Posterior cingulate gyrus (tissue), 11 donors: ENCODE data around the gene HS3ST6.
"Not testable (repeated sequence)": the region's sequence is repeated elsewhere in the genome, so short reads cannot be mapped to it uniquely, and the experiment has no call there.

Source experiments
- DNase-seq, 10 donors: peaks; one replicate each; pipeline versions ENCODE4 v3.0.0 to v3.0.0-alpha.2; 2020 to 2021; ENCODE audit warnings: mixed read lengths in 3 of 10
- intact Hi-C: fragments of 100-400 bp; cut with DNase I; formaldehyde crosslinking; loops from one replicate; pipeline ENCODE4 v1.15.1; 2023

Gene HS3ST6

DNA sequence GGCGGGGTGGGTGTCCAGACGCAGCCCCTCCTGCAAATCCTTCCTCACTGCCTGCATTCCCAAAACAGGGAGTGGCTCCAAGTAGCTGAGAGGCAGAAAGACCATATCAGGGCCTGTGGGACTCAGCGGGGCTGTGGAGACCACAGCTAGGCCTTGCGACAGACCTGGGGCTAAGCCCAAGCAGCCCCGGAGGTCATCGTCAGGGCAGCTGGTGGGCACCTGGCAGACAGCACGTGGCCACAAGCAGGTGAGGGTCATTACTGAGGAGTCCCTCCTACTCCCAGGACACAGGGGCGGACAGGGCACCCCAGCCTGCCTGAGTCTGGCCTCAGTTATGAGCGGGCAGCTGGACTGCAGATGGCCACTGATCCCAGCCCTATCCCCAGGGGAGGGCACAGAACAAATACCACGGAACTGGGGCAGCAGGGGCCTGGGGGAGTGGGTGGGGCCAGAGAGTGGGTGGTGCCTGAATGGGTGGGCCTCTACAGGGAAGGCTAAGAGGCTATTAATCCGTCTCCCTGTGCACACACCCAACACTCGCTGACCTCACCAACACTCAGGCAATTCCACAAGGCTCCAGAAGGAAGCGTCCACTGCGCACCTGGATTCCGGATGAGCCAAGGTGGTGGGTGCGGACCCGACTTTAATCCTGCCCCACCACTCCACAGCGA, 8.5 kb downstream of the HS3ST6 start:
- no peak for DNase-seq
- intact Hi-C loops, result no loop called here

- DNase-seq, result no peak
- intact Hi-C loops, result no loop called here
Observed at GRCh38 chr16:1908983-1909382, 9.2 kb downstream of the HS3ST6 start.

GRCh38 chr16:1908184-1908583, 10.0 kb downstream of the HS3ST6 start:
- intact Hi-C loops, result no loop called here
- DNase-seq, result no peak

GRCh38 chr16:1907226-1907860, 10.9 kb downstream of the HS3ST6 start:
- no peak for DNase-seq
- intact Hi-C loops, result no loop called here

DNA sequence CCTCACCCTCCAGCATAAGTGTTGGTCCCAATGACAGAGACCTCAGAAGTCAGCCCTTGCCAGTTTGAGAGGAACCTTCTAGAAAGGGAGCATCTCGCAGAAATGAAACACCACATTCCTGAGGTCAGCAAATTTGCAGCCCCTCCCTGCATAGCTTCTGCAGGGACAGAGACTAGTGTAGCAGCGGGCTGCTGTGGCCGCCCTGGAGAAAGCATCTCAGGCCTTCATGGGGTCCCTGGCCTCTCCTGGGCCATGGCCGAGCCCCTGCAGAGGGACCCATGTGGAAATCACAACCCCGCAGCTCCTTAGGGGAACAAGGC, 11.4 kb downstream of the HS3ST6 start:
- intact Hi-C loops, result no loop called here
- DNase-seq, result no peak

DNA sequence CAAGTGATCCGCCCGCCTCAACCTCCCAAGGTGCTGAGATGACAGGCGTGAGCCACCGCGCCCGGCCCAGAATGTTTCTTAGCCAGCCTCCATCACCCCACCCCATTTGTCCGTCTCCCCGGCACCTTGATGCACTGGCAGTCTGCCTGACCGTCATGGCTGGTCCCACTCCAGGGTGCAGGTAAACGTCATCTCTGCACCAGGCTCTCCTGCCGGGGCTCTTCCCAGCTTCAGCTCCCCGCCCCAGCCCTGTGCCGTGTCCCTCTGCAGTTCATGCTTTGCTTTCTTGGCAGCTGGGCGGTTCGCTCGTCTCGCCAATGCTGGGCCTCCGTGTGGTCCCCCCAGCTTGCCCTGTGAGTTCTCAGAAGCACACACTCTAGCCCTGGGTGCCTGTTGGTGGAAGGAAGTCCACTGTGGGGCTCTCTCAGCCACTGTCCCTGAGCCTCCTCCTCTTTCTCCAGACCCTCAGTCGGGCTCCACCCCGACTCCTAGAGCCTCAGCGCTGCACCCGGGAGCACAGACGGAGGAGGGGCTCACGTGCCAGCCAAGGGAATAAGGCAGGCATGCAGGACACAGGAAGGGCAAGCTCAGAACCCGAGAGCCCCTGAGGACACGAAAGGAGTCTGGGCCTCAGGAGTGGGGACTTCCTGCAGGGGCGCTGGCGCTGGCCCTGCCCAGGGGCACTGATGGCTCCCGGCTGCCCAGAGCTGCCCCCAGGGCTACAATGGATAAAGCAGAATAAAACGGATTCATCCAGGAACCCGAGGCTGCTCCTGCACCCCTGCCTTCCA, 12.0 kb downstream of the HS3ST6 start:
- intact Hi-C loops, result no loop called here
- DNase-seq, result no peak

- intact Hi-C loops, result no loop called here
- no peak for DNase-seq
Observed at GRCh38 chr16:1903845-1904840, 14.1 kb downstream of the HS3ST6 start.

DNA sequence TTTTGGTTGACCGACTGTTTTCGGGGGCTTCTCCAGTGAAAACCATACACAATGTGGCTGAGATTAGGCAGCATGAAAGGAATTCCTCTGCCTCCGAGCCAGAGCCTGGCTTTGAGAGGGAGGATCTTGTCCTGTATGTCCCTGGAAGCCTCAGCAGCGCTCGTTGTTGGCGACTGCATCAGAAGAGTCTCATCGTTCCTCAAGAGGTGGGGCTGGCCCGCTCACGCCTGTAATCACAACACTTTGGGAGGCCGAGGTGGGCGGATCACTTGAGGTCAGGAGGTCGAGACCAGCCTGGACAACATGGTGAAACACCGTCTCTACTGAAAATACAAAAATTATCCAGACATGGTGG, 15.0 kb downstream of the HS3ST6 start:
- intact Hi-C loops, result no loop called here
- no peak for DNase-seq

GRCh38 chr16:1902547-1903219, 15.5 kb downstream of the HS3ST6 start:
- intact Hi-C loops, result no loop called here
- no peak for DNase-seq

DNA sequence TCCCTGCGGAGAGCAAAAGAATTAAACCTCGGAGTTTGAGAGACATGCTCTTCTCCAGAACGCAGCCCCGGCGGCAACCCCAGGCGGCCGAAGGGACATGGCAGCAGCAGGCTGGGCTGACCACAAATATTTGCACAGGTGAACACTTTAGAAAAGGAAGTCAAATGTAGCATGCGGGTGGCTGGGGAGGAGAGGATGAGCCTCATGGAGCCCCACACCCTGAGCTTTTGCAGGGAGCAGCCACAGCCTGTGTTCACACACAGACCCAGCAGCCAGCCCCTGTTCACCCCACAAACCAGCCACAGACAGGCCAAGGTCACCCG, 17.8 kb downstream of the HS3ST6 start:
- no peak for DNase-seq
- intact Hi-C loops, result no loop called here

DNA sequence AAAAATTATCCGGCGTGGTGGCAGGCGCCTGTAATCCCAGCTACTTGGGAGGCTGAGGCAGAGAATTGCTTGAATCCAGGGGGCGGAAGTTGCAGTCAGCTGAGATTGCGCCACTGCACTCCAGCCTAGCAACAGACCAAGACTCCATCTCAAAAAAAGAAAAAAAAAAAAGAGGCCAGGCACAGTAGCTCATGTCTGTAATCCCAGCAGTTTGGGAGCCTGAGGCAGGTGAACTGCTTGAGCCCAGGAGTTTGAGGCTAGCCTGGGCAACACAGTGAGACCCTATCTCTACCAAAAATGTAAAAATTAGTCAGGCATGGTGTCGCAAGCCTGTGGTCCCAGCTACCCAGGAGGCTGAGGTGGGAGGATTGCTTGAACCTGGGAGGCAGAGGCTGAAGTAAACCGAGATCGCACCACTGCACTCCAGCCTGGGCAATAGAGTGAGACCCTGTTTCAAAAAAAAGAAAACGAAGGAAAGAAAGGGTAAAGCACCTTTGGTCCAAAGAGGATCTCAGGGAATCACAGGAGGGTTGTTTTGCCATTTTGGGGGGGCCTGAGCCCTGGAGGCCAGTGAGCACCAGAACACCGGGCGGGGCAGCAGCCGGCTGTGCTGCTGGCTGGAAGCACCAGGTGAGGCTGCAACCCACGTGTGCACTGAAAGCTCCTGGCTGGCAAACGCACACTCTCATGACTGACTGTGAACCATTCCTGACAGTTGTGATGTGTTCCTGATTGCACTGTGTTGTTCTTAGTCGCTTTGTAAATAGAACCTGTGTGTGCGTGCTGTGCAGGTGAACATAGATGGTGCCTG, 18.4 kb downstream of the HS3ST6 start:
- no peak for DNase-seq
- intact Hi-C loops, result no loop called here

DNA sequence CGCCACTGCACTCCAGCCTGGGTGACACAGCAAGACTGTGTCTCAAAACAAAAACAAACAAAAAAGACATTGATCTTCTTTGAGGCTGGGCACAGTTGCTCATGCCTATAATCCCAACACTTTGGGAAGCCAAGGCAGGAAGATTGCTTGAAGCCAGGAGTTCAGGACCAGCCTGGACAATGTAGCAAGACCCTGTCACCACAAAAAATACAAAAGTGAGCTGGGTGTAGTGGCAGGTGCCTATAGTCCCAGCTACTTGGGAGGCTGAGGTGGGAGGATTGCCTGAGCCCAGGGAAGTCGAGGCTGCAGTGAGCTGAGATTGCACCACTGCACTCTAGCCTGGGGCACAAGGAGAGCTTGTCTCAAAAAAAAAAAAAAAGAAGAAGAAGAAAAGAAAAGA, 20.5 kb downstream of the HS3ST6 start:
- intact Hi-C loops, DNase-seq: not testable (repeated sequence)

DNA sequence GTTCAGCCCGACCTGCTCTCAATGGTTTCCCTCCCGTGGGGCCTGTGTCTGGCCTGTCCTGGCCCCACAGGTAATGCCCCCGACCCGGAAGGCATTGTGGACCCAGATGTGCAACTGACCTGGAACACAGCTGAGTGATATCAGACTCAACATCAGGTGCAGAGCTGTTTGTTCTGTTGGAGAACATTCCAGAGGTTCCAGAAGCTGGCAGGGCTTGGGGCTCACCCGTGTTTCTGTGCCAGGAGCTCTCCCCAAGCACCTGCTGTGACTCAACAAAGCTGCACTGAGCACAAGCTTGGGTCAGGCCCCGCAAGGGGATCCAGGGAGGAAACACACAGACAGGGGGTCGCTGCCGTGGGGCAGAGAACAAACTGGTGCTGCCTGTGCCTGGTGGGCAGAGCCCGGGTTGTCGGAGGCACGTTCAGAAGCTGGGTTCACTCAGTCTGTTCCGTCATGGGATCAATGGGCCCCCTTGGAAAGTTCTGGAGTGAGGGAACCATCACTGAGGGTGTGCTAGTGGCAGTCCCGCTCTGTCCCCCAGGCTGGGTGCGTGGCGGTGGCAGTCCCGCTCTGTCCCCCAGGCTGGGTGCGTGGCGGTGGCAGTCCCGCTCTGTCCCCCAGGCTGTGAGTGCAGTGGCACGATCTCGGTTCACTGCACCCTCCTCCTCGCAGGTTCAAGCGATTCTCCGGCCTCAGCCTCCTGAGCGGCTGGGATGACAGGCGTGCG, 22.1 kb downstream of the HS3ST6 start:
- intact Hi-C loops, result no loop called here
- DNase-seq, result no peak

- intact Hi-C loops, result no loop called here
- DNase-seq, result peak in 2 of 10 donors; percentile 8 to 57
Observed at GRCh38 chr16:1895068-1895467, 23.1 kb downstream of the HS3ST6 start.

DNA sequence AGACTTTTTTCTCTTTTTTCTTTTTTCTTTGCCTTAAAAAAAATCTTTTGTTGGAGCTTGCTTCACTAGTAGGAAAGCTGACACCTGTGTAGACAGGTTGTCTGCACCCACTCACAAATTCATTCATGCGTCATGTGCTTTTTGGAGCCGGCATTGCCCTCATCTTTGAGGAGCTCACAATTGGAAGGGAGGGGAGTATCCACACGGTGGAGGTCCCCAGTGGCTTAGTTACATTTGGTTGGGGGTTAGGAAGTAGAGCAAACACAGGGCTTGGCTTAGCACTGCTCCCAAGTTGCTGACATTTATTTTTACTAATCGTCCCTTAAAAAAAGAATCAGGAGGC, 27.5 kb downstream of the HS3ST6 start:
- DNase-seq, result no peak
- intact Hi-C loops, result no loop called here

DNA sequence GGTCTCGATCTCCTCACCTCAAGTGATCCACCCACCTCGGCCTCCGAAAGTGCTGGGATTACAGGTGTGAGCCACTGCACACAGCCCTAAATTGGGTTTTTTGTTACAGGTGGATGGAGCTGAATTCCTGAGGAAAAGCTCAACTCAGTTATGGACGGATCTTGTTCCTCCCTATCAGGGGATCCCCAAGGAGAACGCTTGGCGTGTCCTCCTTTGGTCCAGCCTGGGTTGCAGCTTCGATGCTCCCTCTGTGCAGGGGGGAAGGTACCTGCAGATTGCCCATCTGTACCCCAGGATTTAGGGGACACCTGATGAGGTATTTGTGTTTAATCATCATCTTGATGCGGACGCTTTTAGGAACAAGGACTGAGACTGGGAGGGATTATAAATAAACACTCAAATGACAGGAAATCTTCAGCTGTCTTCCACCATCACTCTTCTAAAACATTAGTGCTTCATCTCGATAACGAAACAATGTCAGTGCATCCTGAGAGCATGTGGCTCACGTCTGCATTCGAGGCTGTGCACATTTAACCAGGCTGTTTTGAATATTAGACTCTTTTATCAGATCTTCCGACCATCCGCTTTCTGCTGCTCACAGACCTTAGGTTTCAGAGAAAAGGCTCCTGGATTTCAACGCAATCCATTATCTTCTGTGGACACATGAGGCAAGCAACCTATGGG, 28.0 kb downstream of the HS3ST6 start:
- peak in 1 of 10 donors; percentile 60 for DNase-seq
- intact Hi-C loops, result no loop called here

- intact Hi-C loops, result no loop called here
Observed at GRCh38 chr16:1887711-1888354, 30.4 kb downstream of the HS3ST6 start.

DNA sequence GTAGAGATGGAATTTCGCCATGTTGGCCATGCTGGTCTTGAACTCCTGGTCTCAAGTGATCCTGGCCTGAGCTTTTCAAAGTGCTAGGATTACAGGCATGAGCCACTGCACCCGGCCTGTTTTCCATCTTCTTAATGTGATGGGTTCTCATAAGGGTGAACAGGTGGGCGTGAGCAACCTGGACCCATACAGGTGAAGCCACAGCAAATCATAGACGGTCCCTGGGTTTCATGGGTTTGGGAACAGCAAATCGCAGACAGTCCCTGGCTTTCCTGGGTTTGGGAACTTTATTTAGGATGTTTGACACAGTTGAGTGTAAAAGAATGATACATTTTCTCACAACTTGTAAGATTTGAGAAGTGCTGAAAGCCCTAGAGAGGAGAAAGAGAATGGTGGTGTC, 33.3 kb downstream of the HS3ST6 start:
- intact Hi-C loops, result no loop called here
- DNase-seq, result peak in 1 of 10 donors; percentile 16

More at GRCh38 chr16:1887711-1888354, 30.4 kb downstream of the HS3ST6 start:
- peak in 2 of 10 donors; percentile 53 to 60 for DNase-seq
